ENCODE measurements around the gene RTL1.
A peak's percentile ranks its signal among the peaks of the same experiment; 100 is the strongest.

Gene RTL1

GRCh38 chr14:100903672-100904185, at the start of gene RTL1:
Gene RTL1, minus strand, starts transcription at chr14:100903722. Its CDS starts 18,934 bp downstream, at chr14:100884788.
- no peak for DNase-seq

- DNase-seq, result no peak
These were observed 46.5 kb upstream of the RTL1 start for GRCh38 chr14:100950024-100950423.

GRCh38 chr14:100944052-100944451, 40.5 kb upstream of the RTL1 start:
- no peak for DNase-seq

GRCh38 chr14:100930270-100930669, 26.7 kb upstream of the RTL1 start:
- DNase-seq, result no peak

- no peak for DNase-seq
These were observed 12.0 kb upstream of the RTL1 start for GRCh38 chr14:100915560-100915959.

- DNase-seq, result no peak
These were observed 11.1 kb upstream of the RTL1 start for GRCh38 chr14:100914597-100915021.

- no peak for DNase-seq
These were observed 8.3 kb upstream of the RTL1 start for GRCh38 chr14:100911665-100912316.

- DNase-seq, result no peak
These were observed 7.6 kb upstream of the RTL1 start for GRCh38 chr14:100910888-100911664.

- DNase-seq, result no peak
These were observed 5.9 kb upstream of the RTL1 start for GRCh38 chr14:100909439-100909838.

- DNase-seq, result no peak
These were observed 3.7 kb upstream of the RTL1 start for GRCh38 chr14:100907240-100907639.

GRCh38 chr14:100906420-100906819, 2.9 kb upstream of the RTL1 start:
- DNase-seq, result no peak

GRCh38 chr14:100905166-100905565, 1.6 kb upstream of the RTL1 start:
- no peak for DNase-seq

- DNase-seq, result peak; percentile 49
These were observed 975 bp upstream of the RTL1 start for GRCh38 chr14:100904307-100905087.

GRCh38 chr14:100903134-100903468, 421 bp downstream of the RTL1 start:
- no peak for DNase-seq

GRCh38 chr14:100902295-100903133, 1.0 kb downstream of the RTL1 start:
- DNase-seq, result no peak

GRCh38 chr14:100901391-100902183, 1.9 kb downstream of the RTL1 start:
- no peak for DNase-seq

- peak; percentile 60 for DNase-seq
These were observed 2.6 kb downstream of the RTL1 start for GRCh38 chr14:100900837-100901390.

- DNase-seq, result peak; percentile 49
These were observed 3.4 kb downstream of the RTL1 start for GRCh38 chr14:100899884-100900771.

GRCh38 chr14:100898935-100899883, 4.3 kb downstream of the RTL1 start:
- peak; percentile 74 for DNase-seq

All from DMS79 (cell line).